Measurements from ENCODE around the gene CCSER2.

DNA sequence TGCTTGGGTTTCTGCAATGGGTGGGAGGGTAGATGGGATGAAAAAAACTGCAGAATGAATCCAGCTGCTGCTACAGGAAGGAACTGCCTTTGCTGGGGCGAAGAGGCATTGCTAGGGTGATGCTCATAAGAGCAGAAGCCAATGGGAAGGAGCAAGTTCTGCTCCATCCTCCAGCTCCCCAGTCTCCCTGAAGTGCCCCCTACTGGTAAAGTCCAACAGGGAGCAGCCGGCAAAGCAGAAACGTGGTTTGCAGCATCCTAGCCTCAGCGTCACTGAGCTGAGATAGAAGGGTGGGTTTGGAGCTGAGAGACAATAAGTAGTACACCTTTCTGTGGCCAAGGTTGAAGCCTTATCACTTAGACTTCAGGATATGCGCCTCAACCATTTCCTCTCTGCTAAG, 220.5 kb downstream of the CCSER2 start:
- TF ChIP-seq, protein P1, sequence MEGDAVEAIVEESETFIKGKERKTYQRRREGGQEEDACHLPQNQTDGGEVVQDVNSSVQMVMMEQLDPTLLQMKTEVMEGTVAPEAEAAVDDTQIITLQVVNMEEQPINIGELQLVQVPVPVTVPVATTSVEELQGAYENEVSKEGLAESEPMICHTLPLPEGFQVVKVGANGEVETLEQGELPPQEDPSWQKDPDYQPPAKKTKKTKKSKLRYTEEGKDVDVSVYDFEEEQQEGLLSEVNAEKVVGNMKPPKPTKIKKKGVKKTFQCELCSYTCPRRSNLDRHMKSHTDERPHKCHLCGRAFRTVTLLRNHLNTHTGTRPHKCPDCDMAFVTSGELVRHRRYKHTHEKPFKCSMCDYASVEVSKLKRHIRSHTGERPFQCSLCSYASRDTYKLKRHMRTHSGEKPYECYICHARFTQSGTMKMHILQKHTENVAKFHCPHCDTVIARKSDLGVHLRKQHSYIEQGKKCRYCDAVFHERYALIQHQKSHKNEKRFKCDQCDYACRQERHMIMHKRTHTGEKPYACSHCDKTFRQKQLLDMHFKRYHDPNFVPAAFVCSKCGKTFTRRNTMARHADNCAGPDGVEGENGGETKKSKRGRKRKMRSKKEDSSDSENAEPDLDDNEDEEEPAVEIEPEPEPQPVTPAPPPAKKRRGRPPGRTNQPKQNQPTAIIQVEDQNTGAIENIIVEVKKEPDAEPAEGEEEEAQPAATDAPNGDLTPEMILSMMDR (IDR thresholded peaks at IDR 0.05 in 2 of 3, conservative IDR thresholded peaks at IDR 0.05 in 1 of 3; ENCODE audit: borderline replicate concordance in 1 of 3, insufficient read depth in 1 of 3, low read depth in 2 of 3, low read length in 2 of 3), result peak in 2 of 3 experiments; percentile 55 to 67; a peak in 4 of 6 replicates
- TF ChIP-seq POLR2A (IDR thresholded peaks at IDR 0.05; ENCODE audit: borderline replicate concordance, extremely low read depth, insufficient read depth, insufficient read length), result no peak
